ENCODE measurements around the gene CLBA1. TPM values are rescaled to one million over a fixed set of nuclear protein-coding genes. Genes with fewer than 3 reads are reported as not detected.

The CLBA1 gene
- total RNA-seq, 1 experiment from 2014 or later = 19.2 TPM

- no peak overlapping the region for H3K27ac ChIP-seq (ENCODE audit: low read length)
- no peaks in the 10 kb centered on the region for H3K9me2 ChIP-seq (replicated peaks; ENCODE audit: low read length)
- no peaks in the 10 kb centered on the region for H3K27me3 ChIP-seq (ENCODE audit: low read length)
- no peaks in the 10 kb centered on the region for H3K9me3 ChIP-seq (ENCODE audit: low read length)
- intact Hi-C loops (cut with micrococcal nuclease) = no loop called here
- TF ChIP-seq EZH2 (IDR thresholded peaks at IDR 0.05; ENCODE audit: low read length, unreplicated experiment) (no peak), EZH2phosphoT487 (IDR thresholded peaks at IDR 0.05; ENCODE audit: borderline replicate concordance, low read length) (no peak), CTCF (conservative IDR thresholded peaks at IDR 0.05; ENCODE audit: low read depth, low read length) (no peak)
- no peaks in the 10 kb centered on the region for H3K4me1 ChIP-seq (ENCODE audit: insufficient read depth, low read length)
- BruUV-seq (replicated peaks) = no TSS peak
- ChIA-PET CTCF (no interaction called here), POLR2A (ENCODE audit: unreplicated experiment) (no interaction called here)
- ATAC-seq = no peak
- H4K20me1 ChIP-seq (ENCODE audit: low read length) = no peaks in the 10 kb centered on the region
- H3K4me2 ChIP-seq (ENCODE audit: low read length) = no peak overlapping the region
- DNase-seq = no peak
- H3K4me3 ChIP-seq (ENCODE audit: low read length) = no peak overlapping the region
- no peak overlapping the region for H3K9ac ChIP-seq (ENCODE audit: low read length)
- H3K36me3 ChIP-seq (ENCODE audit: low read depth, low read length) = peaks cover 3% of the 10 kb centered on the region; the same call in 1 of the 2 replicates
- no peak overlapping the region for H2AFZ ChIP-seq (ENCODE audit: low read length)
- no peaks in the 10 kb centered on the region for H3K79me2 ChIP-seq (ENCODE audit: low read length)
- no peaks in the 10 kb centered on the region for H3F3A ChIP-seq (ENCODE audit: low read length, unreplicated experiment)
These were observed 30.2 kb upstream of the CLBA1 start for GRCh38 chr14:104955396-104955770.

DNA sequence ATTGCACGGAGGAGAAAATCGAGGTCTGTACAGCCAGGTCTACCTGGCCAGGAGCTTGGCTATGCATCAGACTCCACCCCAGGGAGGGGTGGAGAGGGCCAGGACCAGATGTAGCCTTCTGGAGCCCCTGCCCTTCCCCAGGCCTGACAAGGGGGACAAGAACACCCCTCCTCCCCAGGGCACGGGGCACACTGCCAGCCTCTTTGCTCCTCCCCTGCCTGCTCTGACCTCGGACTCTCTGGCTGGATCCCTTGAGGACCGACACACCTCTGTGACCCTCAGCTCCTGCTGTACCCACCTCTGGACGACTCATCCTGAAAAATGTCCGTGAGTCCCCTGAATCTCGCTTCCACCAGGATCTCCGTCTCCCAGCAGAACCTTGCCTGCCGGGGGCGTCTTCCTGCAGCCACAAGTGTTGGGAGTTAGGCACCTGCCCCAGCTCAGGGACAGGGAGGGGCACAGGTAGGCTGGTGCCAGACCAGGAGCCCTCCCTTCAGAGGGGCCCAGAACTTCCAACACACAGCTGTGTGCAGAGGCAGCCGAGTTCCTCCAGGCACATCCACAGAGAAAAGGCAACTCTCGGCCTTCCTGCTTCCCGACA is 29.2 kb upstream of the CLBA1 start:
- POLR2A ChIA-PET (ENCODE audit: unreplicated experiment) = no interaction called here

More for the DNA sequence above, 29.2 kb upstream of the CLBA1 start:
- no peak overlapping the region for H3K27ac ChIP-seq (ENCODE audit: low read length)
- ATAC-seq = no peak
- H3K27me3 ChIP-seq (ENCODE audit: low read length) = no peaks in the 10 kb centered on the region
- no peak overlapping the region for H2AFZ ChIP-seq (ENCODE audit: low read length)
- H3K4me2 ChIP-seq (ENCODE audit: low read length) = no peak overlapping the region
- no peak overlapping the region for H3K4me3 ChIP-seq (ENCODE audit: low read length)
- H4K20me1 ChIP-seq (ENCODE audit: low read length) = no peaks in the 10 kb centered on the region
- peaks cover 3% of the 10 kb centered on the region; the same call in 1 of the 2 replicates for H3K36me3 ChIP-seq (ENCODE audit: low read depth, low read length)
- no peaks in the 10 kb centered on the region for H3K9me3 ChIP-seq (ENCODE audit: low read length)
- DNase-seq = no peak
- BruUV-seq (replicated peaks) = no TSS peak
- no peaks in the 10 kb centered on the region for H3K79me2 ChIP-seq (ENCODE audit: low read length)
- no peaks in the 10 kb centered on the region for H3K9me2 ChIP-seq (replicated peaks; ENCODE audit: low read length)
- H3F3A ChIP-seq (ENCODE audit: low read length, unreplicated experiment) = no peaks in the 10 kb centered on the region
- no peaks in the 10 kb centered on the region for H3K4me1 ChIP-seq (ENCODE audit: insufficient read depth, low read length)
- TF ChIP-seq EZH2phosphoT487 (IDR thresholded peaks at IDR 0.05; ENCODE audit: borderline replicate concordance, low read length) (no peak), EZH2 (IDR thresholded peaks at IDR 0.05; ENCODE audit: low read length, unreplicated experiment) (no peak), CTCF (conservative IDR thresholded peaks at IDR 0.05; ENCODE audit: low read depth, low read length) (no peak)
- H3K9ac ChIP-seq (ENCODE audit: low read length) = no peak overlapping the region
- intact Hi-C loops (cut with micrococcal nuclease) = no loop called here
- CTCF ChIA-PET = no interaction called here

Data from PC-3 (cell line).